Measurements from ENCODE around the gene LMNB1. TPM values are rescaled to one million over a fixed set of nuclear protein-coding genes. Genes with fewer than 3 reads are reported as not detected.
"Not testable (repeated sequence)": the region's sequence is repeated elsewhere in the genome, so short reads cannot be mapped to it uniquely, and the experiment has no call there.

LMNB1 gene
- 359 and 362 TPM in 2 replicates for total RNA-seq
- long read RNA-seq, transcript LMNB1-201 (11 exons, 2,878 nt): major isoform, 25 of 36 reads
- long read RNA-seq, partial matches to known transcripts: 7 of 36 reads
- long read RNA-seq, other reads (novel, unspliced or antisense): 1 of 36 reads

- H3K36me3 Mint-ChIP-seq (ENCODE audit: low read depth): peaks cover 16% of the 10 kb centered on the region
- peaks cover 5% of the 10 kb centered on the region for H3K27me3 Mint-ChIP-seq (ENCODE audit: low read depth)
- DNase-seq (ENCODE audit: low read depth, low spot score): peak; percentile 93
- TF ChIP-seq, protein P1, sequence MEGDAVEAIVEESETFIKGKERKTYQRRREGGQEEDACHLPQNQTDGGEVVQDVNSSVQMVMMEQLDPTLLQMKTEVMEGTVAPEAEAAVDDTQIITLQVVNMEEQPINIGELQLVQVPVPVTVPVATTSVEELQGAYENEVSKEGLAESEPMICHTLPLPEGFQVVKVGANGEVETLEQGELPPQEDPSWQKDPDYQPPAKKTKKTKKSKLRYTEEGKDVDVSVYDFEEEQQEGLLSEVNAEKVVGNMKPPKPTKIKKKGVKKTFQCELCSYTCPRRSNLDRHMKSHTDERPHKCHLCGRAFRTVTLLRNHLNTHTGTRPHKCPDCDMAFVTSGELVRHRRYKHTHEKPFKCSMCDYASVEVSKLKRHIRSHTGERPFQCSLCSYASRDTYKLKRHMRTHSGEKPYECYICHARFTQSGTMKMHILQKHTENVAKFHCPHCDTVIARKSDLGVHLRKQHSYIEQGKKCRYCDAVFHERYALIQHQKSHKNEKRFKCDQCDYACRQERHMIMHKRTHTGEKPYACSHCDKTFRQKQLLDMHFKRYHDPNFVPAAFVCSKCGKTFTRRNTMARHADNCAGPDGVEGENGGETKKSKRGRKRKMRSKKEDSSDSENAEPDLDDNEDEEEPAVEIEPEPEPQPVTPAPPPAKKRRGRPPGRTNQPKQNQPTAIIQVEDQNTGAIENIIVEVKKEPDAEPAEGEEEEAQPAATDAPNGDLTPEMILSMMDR (conservative IDR thresholded peaks at IDR 0.05): no peak
- no peaks in the 10 kb centered on the region for H3K9me3 Mint-ChIP-seq
- H3K4me3 Mint-ChIP-seq: peak within 1 kb of the TSS; percentile 98
- H3K4me1 Mint-ChIP-seq: peaks cover 29% of the 10 kb centered on the region
- H3K27ac Mint-ChIP-seq (ENCODE audit: unreplicated experiment): peak within 1 kb of the TSS; percentile 100
These were observed at the start of gene LMNB1 for GRCh38 chr5:126776499-126777256. TSS of gene LMNB1 (plus strand) at chr5:126777136. CDS start at chr5:126777509, 373 bp downstream.

DNA sequence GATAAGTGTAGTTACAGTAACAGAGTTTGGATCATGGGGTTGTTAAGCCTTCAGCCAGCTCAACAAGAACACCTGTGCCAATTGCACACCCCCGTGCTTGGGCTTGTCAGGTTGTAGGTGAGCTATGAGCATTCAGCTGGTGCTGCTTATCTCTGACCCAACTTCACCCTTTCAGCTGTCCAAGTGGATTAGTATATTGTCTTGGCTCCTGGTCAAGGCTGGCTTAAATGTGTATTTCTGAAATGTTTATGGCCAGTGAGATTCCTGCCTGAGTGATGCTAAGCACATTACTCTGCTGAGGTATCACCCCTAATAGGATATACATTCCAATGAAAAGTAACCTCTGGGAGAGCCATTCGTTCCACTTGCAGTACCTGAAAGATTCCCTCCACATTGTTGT, 44.2 kb upstream of the LMNB1 start:
- no peak overlapping the region for H3K27ac Mint-ChIP-seq (ENCODE audit: unreplicated experiment)
- H3K4me3 Mint-ChIP-seq: no peak overlapping the region
- H3K27me3 Mint-ChIP-seq (ENCODE audit: low read depth): no peaks in the 10 kb centered on the region
- no peaks in the 10 kb centered on the region for H3K9me3 Mint-ChIP-seq
- H3K36me3 Mint-ChIP-seq (ENCODE audit: low read depth): no peaks in the 10 kb centered on the region
- no peaks in the 10 kb centered on the region for H3K4me1 Mint-ChIP-seq
- TF ChIP-seq, protein P1 (conservative IDR thresholded peaks at IDR 0.05): no peak
- no peak for DNase-seq (ENCODE audit: low read depth, low spot score)

GRCh38 chr5:126734573-126734972, 42.4 kb upstream of the LMNB1 start:
- not testable (repeated sequence) for H3K4me1 Mint-ChIP-seq; H3K4me3 Mint-ChIP-seq; H3K9me3 Mint-ChIP-seq; H3K36me3 Mint-ChIP-seq (ENCODE audit: low read depth); H3K27me3 Mint-ChIP-seq (ENCODE audit: low read depth); H3K27ac Mint-ChIP-seq (ENCODE audit: unreplicated experiment); DNase-seq (ENCODE audit: low read depth, low spot score)

- Mint-ChIP-seq H3K9me3 (no peaks in the 10 kb centered on the region), H3K27me3 (ENCODE audit: low read depth) (no peaks in the 10 kb centered on the region), H3K27ac (ENCODE audit: unreplicated experiment) (no peak overlapping the region), H3K4me1 (no peaks in the 10 kb centered on the region), H3K4me3 (no peak overlapping the region), H3K36me3 (ENCODE audit: low read depth) (no peaks in the 10 kb centered on the region)
- TF ChIP-seq, protein P1 (conservative IDR thresholded peaks at IDR 0.05): no peak
- no peak for DNase-seq (ENCODE audit: low read depth, low spot score)
These were observed 40.8 kb upstream of the LMNB1 start for GRCh38 chr5:126736141-126736540.

- TF ChIP-seq, protein P1 (conservative IDR thresholded peaks at IDR 0.05): no peak
- Mint-ChIP-seq H3K27ac (ENCODE audit: unreplicated experiment) (no peak overlapping the region), H3K4me1 (no peaks in the 10 kb centered on the region), H3K9me3 (no peaks in the 10 kb centered on the region), H3K4me3 (no peak overlapping the region), H3K36me3 (ENCODE audit: low read depth) (no peaks in the 10 kb centered on the region), H3K27me3 (ENCODE audit: low read depth) (no peaks in the 10 kb centered on the region)
- DNase-seq (ENCODE audit: low read depth, low spot score): no peak
These were observed 35.6 kb upstream of the LMNB1 start for GRCh38 chr5:126741361-126741760.

DNA sequence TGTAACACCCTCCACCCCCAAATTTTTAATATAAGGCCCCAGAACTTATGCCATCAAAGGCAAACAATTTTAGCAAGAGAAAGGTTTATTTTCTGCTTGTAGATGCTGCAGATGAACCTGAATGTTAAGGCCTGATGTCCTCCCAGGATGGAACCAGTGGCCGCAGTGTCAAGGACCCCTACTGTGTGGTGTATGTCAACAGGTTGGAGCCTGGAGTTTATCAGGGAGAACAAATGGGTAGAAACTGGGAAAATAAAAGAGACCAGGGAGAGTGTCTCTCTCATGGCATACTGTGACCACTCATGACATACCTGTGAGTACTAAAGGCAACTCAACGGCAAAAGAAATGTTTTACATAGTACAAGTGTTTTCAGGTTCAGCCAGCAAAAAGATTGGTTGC, 34.5 kb upstream of the LMNB1 start:
- H3K9me3 Mint-ChIP-seq: no peaks in the 10 kb centered on the region
- H3K27me3 Mint-ChIP-seq (ENCODE audit: low read depth): no peaks in the 10 kb centered on the region
- TF ChIP-seq, protein P1 (conservative IDR thresholded peaks at IDR 0.05): no peak
- H3K36me3 Mint-ChIP-seq (ENCODE audit: low read depth): no peaks in the 10 kb centered on the region
- H3K4me1 Mint-ChIP-seq: no peaks in the 10 kb centered on the region
- H3K4me3 Mint-ChIP-seq: no peak overlapping the region
- DNase-seq (ENCODE audit: low read depth, low spot score): no peak
- no peak overlapping the region for H3K27ac Mint-ChIP-seq (ENCODE audit: unreplicated experiment)
